HG03108 (cell line): ENCODE measurements around the gene KIF25.
"Not testable (repeated sequence)": the region's sequence is repeated elsewhere in the genome, so short reads cannot be mapped to it uniquely, and the experiment has no call there.

Experiments used
- ATAC-seq: cut with Tn5 transposase; IDR thresholded peaks from one replicate; pipeline ENCODE4 v1.9.1; 2021; ENCODE audit warnings: moderate library complexity; ENCODE audit not compliant: unreplicated experiment

The KIF25 gene

GRCh38 chr6:167974640-167975344 is 22.7 kb upstream of the KIF25 start:
- no peak for ATAC-seq

DNA sequence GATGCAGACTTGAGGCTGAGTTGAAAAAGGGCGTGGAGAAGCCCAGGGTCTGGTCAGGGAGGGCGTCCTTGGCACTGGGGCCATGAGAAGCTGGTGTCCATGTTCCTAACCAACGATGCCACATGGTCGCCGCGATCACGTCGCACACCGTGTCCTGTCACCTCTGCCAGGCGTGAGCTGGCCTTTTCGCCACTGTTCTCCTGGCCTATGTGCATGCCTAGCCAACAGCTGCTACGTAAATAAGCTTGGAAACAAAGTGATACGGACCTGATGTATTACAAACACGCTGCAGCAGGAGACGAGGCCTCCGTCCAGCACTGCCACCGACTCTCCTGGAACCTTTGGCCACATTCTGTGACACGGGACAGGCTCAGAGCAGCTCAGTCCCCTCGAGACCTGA is 22.0 kb upstream of the KIF25 start:
- no peak for ATAC-seq

DNA sequence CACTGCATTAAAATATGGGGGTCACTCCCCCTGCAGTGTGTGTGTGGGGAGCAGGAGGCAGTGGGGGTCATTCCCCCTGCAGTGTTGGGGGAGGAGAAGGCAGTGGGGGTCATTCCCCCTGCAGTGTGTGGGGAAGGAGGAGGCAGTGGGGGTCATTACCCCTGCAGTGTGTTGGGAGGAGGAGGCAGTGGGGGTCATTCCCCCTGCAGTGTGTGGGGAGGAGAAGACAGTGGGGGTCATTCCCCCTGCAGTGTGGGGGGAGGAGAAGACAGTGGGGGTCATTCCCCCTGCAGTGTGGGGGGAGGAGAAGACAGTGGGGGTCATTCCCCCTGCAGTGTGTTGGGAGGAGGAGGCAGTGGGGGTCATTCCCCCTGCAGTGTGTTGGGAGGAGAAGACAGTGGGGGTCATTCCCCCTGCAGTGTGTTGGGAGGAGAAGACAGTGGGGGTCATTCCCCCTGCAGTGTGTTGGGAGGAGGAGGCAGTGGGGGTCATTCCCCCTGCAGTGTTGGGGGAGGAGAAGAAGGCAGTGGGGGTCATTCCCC is 21.3 kb upstream of the KIF25 start:
- ATAC-seq = not testable (repeated sequence)

- ATAC-seq = no peak
These were observed 20.8 kb upstream of the KIF25 start for GRCh38 chr6:167976708-167977107.

- no peak for ATAC-seq
These were observed 19.6 kb upstream of the KIF25 start for GRCh38 chr6:167977717-167978467.

DNA sequence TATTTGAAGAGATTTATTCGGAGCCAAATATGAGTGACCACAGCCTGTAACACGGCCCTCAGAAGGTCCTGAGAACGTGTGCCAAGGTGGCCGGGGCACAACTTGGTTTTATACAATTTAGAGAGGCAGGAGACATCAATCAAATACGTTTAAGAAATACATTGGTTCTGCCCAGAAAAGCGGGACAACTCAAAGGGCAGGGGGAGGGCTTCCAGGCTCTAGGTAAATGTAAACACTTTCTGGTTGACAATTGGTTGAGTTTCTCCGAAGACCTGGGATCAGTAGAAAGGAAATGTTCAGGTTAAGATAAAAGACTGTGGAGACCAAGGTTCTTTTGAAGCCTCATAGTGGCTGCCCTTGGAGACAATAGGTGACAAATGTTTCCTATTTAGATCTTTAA is 18.9 kb upstream of the KIF25 start:
- ATAC-seq = no peak

GRCh38 chr6:167979436-167980139 is 17.9 kb upstream of the KIF25 start:
- ATAC-seq = no peak

- no peak for ATAC-seq
These were observed 16.4 kb upstream of the KIF25 start for GRCh38 chr6:167980911-167981580.

DNA sequence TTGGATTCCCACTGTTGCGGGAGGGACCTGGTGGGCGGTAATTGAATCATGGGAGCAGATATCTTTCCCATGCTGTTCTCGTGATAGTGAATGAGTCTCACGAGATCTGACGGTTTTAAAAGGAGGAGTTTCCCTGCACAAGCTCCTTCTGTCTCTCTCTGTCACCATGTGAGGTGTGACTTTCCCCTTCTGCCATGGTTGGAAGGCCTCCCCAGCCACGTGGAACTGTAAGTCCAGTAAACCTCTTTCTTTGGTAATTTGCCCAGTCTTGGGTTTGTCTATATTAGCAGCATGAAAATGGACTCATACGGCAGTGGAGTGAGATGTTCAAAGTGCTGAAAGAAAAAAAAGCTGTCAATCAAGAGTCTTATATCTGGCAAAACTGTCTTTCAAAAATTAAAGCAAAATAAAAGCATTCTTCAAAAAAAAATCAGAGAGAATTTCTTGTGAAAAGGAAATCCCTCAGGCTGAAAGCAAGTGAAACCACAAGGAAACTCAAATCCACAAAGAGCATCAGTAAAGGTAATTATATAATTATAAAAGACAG is 15.5 kb upstream of the KIF25 start:
- no peak for ATAC-seq

DNA sequence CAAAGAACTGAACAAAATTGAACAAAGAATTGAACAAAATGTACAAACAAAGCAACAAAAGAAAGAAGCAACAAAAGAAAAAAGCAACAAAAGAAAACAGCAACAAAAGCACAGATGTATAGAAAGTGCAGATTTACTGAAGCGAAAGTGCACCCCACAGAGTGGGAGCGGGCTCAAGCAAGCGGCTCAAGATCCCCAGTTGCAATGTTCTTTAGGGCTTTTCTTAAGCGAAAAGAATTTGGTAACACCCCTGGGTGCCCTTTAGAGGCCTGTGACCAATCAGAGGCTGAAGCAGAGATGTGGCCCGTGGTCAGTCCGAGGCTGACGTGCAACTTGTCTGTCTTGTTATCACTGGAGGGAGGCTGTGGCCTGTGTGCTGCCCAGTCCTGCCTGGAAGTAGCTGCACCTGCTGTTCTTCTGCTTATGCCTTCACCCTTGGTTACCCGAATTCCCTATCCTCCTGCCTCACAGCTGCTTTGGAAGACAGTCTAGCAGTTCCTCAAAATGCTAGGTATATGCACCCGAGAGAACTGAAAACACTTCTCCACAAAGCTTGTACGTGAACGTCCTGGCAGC is 13.2 kb upstream of the KIF25 start:
- ATAC-seq = no peak

GRCh38 chr6:167984876-167985604 is 12.4 kb upstream of the KIF25 start:
- no peak for ATAC-seq

- no peak for ATAC-seq
These were observed 11.4 kb upstream of the KIF25 start for GRCh38 chr6:167985911-167986595.

- ATAC-seq = no peak
These were observed 9.9 kb upstream of the KIF25 start for GRCh38 chr6:167987396-167988153.

- ATAC-seq = no peak
These were observed 9.3 kb upstream of the KIF25 start for GRCh38 chr6:167988154-167988495.

GRCh38 chr6:167988945-167989841 is 8.3 kb upstream of the KIF25 start:
- ATAC-seq = no peak

DNA sequence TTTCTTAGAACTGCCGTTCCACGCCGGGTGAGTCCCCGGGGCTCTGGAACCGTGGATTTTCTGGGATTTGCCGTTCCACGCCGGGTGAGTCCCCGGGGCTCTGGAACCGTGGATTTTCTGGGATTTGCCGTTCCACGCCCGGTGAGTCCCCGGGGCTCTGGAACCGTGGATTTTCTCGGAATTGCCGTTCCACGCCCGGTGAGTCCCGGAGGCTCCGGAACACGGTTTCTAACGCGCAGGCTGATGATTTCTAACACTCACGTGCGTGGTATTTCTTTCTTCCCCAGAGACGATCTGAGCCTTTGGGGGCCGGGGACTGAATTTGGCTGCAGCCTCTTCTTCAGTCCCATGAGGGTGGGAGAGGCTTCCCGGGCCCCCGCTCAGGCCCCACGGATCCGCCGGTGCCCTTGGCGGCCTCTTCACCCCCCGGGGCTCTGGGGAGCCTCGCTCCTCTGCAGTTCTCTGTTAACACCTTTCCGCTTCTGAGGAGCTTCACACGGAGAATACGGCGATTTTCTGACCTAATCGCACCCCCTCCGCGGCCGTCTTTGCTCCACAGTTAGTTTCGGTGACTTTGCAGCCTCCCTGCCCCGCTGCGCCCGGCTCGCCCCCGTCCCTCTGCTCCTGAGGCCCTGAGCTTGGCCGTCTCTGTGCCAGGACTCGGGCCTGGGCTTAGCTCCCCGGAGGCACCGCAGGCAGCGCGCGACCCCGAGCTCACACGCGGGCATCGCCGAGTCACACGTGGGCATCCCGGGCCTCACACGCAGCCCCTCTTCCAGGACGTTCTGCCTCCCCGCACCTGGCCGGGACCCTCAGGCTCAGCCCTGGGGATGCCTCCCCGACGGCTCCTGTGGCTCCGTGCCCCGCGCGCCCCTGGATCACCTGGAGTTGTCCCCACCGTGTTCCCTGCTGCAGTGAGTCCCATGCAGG is 7.2 kb upstream of the KIF25 start:
- no peak for ATAC-seq

- ATAC-seq = no peak
These were observed 4.3 kb upstream of the KIF25 start for GRCh38 chr6:167993169-167993568.
